Panc1 (cell line): ENCODE data around the gene IKZF4. TPM values are rescaled to one million over a fixed set of nuclear protein-coding genes. Genes with fewer than 3 reads are reported as not detected.

ENCODE experiments used
- ATAC-seq: fragments of 200-7000 bp; cut with Tn5 transposase; 2 replicates; pipeline ENCODE4 v1.9.1; 2020; ENCODE audit warnings: mild to moderate bottlenecking, moderate library complexity
- BruUV-seq: library from RNA; stranded (reverse); fragments of 400-500 nt; replicated peaks from 2 replicates; lab custom pipeline; 2021; lab: Mats Ljungman, UMichigan
- CTCF ChIA-PET: fragments of 300-600 bp; sonication (Branson Sonifier 250); formaldehyde crosslinking; loops from one replicate; lab custom pipeline; 2022; ENCODE audit warnings: antibody characterized with exemption; lab: Charles Lee
- POLR2A ChIA-PET: fragments of 300-600 bp; sonication (Branson Sonifier 250); formaldehyde crosslinking; loops from one replicate; lab custom pipeline; 2022; ENCODE audit warnings: antibody characterized with exemption; lab: Charles Lee
- DNase-seq: peaks from one replicate; pipeline ENCODE4 v3.0.0-alpha.2; 2010; ENCODE audit warnings: low read depth, low spot score
- H3K27ac ChIP-seq: 2 replicates; pipeline ENCODE4 v1.5.1; 2011; ENCODE audit warnings: mild to moderate bottlenecking, low read length, inconsistent platforms
- H3K27me3 ChIP-seq: fragments of 200-500 bp; sonication (Bioruptor generic); 2 replicates; pipeline ENCODE4 v1.6.0; 2014; ENCODE audit warnings: low read length, inconsistent platforms; ENCODE audit not compliant: control insufficient read depth, insufficient read depth
- H3K36me3 ChIP-seq: fragments of 200-500 bp; sonication (Bioruptor generic); 2 replicates; pipeline ENCODE4 v1.5.1; 2014; ENCODE audit warnings: inconsistent platforms, mild to moderate bottlenecking, low read length, moderate library complexity; ENCODE audit not compliant: control insufficient read depth, insufficient read depth
- H3K4me1 ChIP-seq: 2 replicates; pipeline ENCODE4 v1.5.1; 2011; ENCODE audit warnings: inconsistent platforms, mild to moderate bottlenecking, low read length, moderate library complexity; ENCODE audit not compliant: control insufficient read depth, insufficient read depth
- H3K4me3 ChIP-seq, 2 experiments: 2 replicates each; pipeline ENCODE4 v1.5.1; 2011 to 2012; ENCODE audit warnings: low read depth in 2 of 2, low read length in 2 of 2, mild to moderate bottlenecking in 2 of 2, inconsistent platforms in 1 of 2, moderate library complexity in 1 of 2
- H3K9me3 ChIP-seq: fragments of 200-500 bp; sonication (Bioruptor generic); 2 replicates; pipeline ENCODE4 v1.5.1; 2014; ENCODE audit warnings: low read depth, mild to moderate bottlenecking, inconsistent platforms, low read length, moderate library complexity; ENCODE audit not compliant: control insufficient read depth, insufficient read depth
- POLR2AphosphoS5 ChIP-seq: IDR thresholded peaks from 2 replicates; pipeline ENCODE4 v1.6.1; 2012; ENCODE audit warnings: mild to moderate bottlenecking, low read depth, low read length, moderate library complexity
- SIN3A ChIP-seq: IDR thresholded peaks from 2 replicates; pipeline ENCODE4 v1.6.1; 2012; ENCODE audit warnings: low read depth, mild to moderate bottlenecking, low read length, moderate library complexity, borderline replicate concordance; ENCODE audit not compliant: insufficient read depth
- TCF7L2 ChIP-seq: IDR thresholded peaks from 2 replicates; pipeline ENCODE4 v1.6.1; 2011; ENCODE audit warnings: mild to moderate bottlenecking, low read depth, low read length, inconsistent platforms
- in situ Hi-C: cut with HindIII; loops from 2 replicates; pipeline ENCODE4 v1.10.0; 2016; ENCODE audit warnings: low sequenced_read_pairs, low pct_unique_long_range_greater_than_20kb
- intact Hi-C: fragments of 100-400 bp; cut with micrococcal nuclease; formaldehyde crosslinking; loops from one replicate; pipeline ENCODE4 v1.10.0; 2022; ENCODE audit not compliant: unreplicated experiment
- total RNA-seq: library from RNA; stranded (reverse); gene quantifications from one replicate; pipeline ENCODE4 v1.2.1, GENCODE V29; 2021; ENCODE audit not compliant: unreplicated experiment
- TF ChIP-seq, protein P1 (sequence below), 2 experiments: IDR thresholded peaks; 2 replicates each; pipeline ENCODE4 v1.6.1; 2011 to 2012; ENCODE audit warnings: low read depth in 2 of 2, control low read depth in 1 of 2, low read length in 1 of 2, mild to moderate bottlenecking in 1 of 2, moderate library complexity in 1 of 2; ENCODE audit not compliant: insufficient read depth in 1 of 2
- TF ChIP-seq, protein P2 (sequence below): fragments of 450-650 bp; IDR thresholded peaks from 2 replicates; pipeline ENCODE4 v1.5.1; 2017; ENCODE audit warnings: mild to moderate bottlenecking

The IKZF4 gene
- total RNA-seq, 1 experiment from 2014 or later = 6.9 TPM

DNA sequence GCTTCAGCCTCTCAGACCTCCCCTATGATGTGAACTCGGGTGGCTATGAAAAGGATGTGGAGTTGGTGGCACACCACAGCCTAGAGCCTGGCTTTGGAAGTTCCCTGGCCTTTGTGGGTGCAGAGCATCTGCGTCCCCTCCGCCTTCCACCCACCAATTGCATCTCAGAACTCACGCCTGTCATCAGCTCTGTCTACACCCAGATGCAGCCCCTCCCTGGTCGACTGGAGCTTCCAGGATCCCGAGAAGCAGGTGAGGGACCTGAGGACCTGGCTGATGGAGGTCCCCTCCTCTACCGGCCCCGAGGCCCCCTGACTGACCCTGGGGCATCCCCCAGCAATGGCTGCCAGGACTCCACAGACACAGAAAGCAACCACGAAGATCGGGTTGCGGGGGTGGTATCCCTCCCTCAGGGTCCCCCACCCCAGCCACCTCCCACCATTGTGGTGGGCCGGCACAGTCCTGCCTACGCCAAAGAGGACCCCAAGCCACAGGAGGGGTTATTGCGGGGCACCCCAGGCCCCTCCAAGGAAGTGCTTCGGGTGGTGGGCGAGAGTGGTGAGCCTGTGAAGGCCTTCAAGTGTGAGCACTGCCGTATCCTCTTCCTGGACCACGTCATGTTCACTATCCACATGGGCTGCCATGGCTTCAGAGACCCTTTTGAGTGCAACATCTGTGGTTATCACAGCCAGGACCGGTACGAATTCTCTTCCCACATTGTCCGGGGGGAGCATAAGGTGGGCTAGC is 13.9 kb downstream of the IKZF4 start:
- Histone ChIP-seq H3K27ac (no peak overlapping the region), H3K4me3 (no peak overlapping the region), H3K36me3 (no peaks in the 10 kb centered on the region), H3K9me3 (no peaks in the 10 kb centered on the region), H3K4me1 (no peaks in the 10 kb centered on the region), H3K27me3 (no peaks in the 10 kb centered on the region)
- in situ Hi-C loops (no loop called here), intact Hi-C loops (no loop called here)
- CTCF ChIA-PET = no interaction called here
- POLR2A ChIA-PET = no interaction called here
- DNase-seq (no peak), ATAC-seq (no peak)
- no peak for TF ChIP-seq SIN3A
- TF ChIP-seq, protein P1, sequence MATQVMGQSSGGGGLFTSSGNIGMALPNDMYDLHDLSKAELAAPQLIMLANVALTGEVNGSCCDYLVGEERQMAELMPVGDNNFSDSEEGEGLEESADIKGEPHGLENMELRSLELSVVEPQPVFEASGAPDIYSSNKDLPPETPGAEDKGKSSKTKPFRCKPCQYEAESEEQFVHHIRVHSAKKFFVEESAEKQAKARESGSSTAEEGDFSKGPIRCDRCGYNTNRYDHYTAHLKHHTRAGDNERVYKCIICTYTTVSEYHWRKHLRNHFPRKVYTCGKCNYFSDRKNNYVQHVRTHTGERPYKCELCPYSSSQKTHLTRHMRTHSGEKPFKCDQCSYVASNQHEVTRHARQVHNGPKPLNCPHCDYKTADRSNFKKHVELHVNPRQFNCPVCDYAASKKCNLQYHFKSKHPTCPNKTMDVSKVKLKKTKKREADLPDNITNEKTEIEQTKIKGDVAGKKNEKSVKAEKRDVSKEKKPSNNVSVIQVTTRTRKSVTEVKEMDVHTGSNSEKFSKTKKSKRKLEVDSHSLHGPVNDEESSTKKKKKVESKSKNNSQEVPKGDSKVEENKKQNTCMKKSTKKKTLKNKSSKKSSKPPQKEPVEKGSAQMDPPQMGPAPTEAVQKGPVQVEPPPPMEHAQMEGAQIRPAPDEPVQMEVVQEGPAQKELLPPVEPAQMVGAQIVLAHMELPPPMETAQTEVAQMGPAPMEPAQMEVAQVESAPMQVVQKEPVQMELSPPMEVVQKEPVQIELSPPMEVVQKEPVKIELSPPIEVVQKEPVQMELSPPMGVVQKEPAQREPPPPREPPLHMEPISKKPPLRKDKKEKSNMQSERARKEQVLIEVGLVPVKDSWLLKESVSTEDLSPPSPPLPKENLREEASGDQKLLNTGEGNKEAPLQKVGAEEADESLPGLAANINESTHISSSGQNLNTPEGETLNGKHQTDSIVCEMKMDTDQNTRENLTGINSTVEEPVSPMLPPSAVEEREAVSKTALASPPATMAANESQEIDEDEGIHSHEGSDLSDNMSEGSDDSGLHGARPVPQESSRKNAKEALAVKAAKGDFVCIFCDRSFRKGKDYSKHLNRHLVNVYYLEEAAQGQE (IDR thresholded peaks at IDR 0.05; ENCODE audit: insufficient read depth in 1 of 2, low read depth in 2 of 2, low read length in 1 of 2) = no peak
- no TSS peak for BruUV-seq

DNA sequence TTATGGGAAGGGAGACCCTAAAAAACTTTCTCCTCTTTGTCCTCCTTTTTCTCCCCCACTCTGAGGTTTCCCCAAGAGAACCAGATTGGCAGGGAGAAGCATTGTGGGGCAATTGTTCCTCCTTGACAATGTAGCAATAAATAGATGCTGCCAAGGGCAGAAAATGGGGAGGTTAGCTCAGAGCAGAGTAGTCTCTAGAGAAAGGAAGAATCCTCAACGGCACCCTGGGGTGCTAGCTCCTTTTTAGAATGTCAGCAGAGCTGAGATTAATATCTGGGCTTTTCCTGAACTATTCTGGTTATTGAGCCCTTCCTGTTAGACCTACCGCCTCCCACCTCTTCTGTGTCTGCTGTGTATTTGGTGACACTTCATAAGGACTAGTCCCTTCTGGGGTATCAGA is 16.3 kb downstream of the IKZF4 start:
- no peaks in the 10 kb centered on the region for H3K27me3 ChIP-seq
- no TSS peak for BruUV-seq
- DNase-seq = no peak
- in situ Hi-C loops (no loop called here), intact Hi-C loops (no loop called here)
- H3K9me3 ChIP-seq = no peaks in the 10 kb centered on the region
- CTCF ChIA-PET = interaction anchor here (0.7 kb wide), 1 partner anchor 41 kb away, joined by 3 read pairs; no protein-coding TSS in a partner anchor
- POLR2A ChIA-PET = no interaction called here
- H3K27ac ChIP-seq = no peak overlapping the region
- H3K36me3 ChIP-seq = no peaks in the 10 kb centered on the region; the same call in 1 of the 2 replicates
- H3K4me1 ChIP-seq = 0 out of 2 replicates have a peak, but pooled peaks cover 2% of the 10 kb centered on the region
- H3K4me3 ChIP-seq = no peak overlapping the region
- no peak for ATAC-seq
- TF ChIP-seq, protein P2, sequence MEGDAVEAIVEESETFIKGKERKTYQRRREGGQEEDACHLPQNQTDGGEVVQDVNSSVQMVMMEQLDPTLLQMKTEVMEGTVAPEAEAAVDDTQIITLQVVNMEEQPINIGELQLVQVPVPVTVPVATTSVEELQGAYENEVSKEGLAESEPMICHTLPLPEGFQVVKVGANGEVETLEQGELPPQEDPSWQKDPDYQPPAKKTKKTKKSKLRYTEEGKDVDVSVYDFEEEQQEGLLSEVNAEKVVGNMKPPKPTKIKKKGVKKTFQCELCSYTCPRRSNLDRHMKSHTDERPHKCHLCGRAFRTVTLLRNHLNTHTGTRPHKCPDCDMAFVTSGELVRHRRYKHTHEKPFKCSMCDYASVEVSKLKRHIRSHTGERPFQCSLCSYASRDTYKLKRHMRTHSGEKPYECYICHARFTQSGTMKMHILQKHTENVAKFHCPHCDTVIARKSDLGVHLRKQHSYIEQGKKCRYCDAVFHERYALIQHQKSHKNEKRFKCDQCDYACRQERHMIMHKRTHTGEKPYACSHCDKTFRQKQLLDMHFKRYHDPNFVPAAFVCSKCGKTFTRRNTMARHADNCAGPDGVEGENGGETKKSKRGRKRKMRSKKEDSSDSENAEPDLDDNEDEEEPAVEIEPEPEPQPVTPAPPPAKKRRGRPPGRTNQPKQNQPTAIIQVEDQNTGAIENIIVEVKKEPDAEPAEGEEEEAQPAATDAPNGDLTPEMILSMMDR = no peak
- TF ChIP-seq SIN3A (no peak), TCF7L2 (no peak), POLR2AphosphoS5 (no peak)
- TF ChIP-seq, protein P1 (IDR thresholded peaks at IDR 0.05; ENCODE audit: insufficient read depth in 1 of 2, low read depth in 2 of 2, low read length in 1 of 2) = no peak
